Panc1 (cell line): ENCODE measurements around the gene KCNAB2.

Experiments
- CTCF ChIP-seq: fragments of 450-650 bp; IDR thresholded peaks from 2 replicates; pipeline ENCODE4 v1.5.1; 2017; ENCODE audit warnings: mild to moderate bottlenecking
- POLR2AphosphoS5 ChIP-seq: IDR thresholded peaks from 2 replicates; pipeline ENCODE4 v1.6.1; 2012; ENCODE audit warnings: mild to moderate bottlenecking, low read depth, low read length, moderate library complexity
- REST ChIP-seq, 2 experiments: IDR thresholded peaks; 2 replicates each; pipeline ENCODE4 v1.6.1; 2011 to 2012; ENCODE audit warnings: low read depth in 2 of 2, control low read depth in 1 of 2, low read length in 1 of 2, mild to moderate bottlenecking in 1 of 2, moderate library complexity in 1 of 2; ENCODE audit not compliant: insufficient read depth in 1 of 2
- TCF7L2 ChIP-seq: IDR thresholded peaks from 2 replicates; pipeline ENCODE4 v1.6.1; 2011; ENCODE audit warnings: mild to moderate bottlenecking, low read depth, low read length, inconsistent platforms

DNA sequence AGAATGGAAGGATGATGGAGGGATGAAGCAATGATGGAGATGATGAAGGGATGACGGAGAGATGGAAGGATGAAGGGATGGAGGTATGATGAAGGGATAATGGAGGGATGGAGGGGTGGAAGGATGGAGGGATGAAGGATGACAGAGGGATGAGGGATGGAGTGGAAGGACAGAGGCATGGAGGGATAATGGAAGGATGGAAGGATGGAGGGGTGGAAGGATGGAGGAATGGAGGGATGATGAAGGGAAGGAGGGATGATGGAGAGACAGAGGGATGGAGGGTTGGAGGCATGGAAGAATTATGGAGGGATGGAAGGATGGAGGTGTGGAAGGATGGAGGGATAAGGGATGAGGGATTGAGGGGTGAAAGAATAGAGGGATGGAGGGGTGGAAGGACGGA is 62.8 kb downstream of the KCNAB2 start:
- TF ChIP-seq CTCF = no peak
- TF ChIP-seq TCF7L2 = no peak
- no peak for TF ChIP-seq POLR2AphosphoS5
- TF ChIP-seq REST (IDR thresholded peaks at IDR 0.05; ENCODE audit: insufficient read depth in 1 of 2, low read depth in 2 of 2, low read length in 1 of 2) = no peak
